ENCODE data around the gene SF3A2. TPM values are rescaled to one million over a fixed set of nuclear protein-coding genes. Genes with fewer than 3 reads are reported as not detected.

The SF3A2 gene
- total and polyA plus RNA-seq, 4 donors = 2.2 to 32.0 (median 13.2) TPM

- 95% methylated on average over 21 of the region's 21 CpGs for WGBS
- DNase-seq (ENCODE audit: low spot score) = no peak
- Histone ChIP-seq H3K4me1 (ENCODE audit: control insufficient read depth in 4 of 4, insufficient read depth in 4 of 4, low read length in 3 of 4) (peaks cover 16 to 39% (median 27%) of the 10 kb centered on the region in 4 donors), H3K4me3 (ENCODE audit: low read depth in 1 of 3, low read length in 3 of 3) (no peak overlapping the region), H3K9me3 (ENCODE audit: control insufficient read depth in 4 of 4, low read length in 3 of 4) (no peaks in the 10 kb centered on the region), H3K27ac (ENCODE audit: low read depth in 1 of 2, low read length in 2 of 2) (no peak overlapping the region), H3K36me3 (ENCODE audit: control insufficient read depth in 4 of 4, insufficient read depth in 3 of 4, low read depth in 1 of 4, low read length in 3 of 4) (peaks cover 10 to 39% (median 32%) of the 10 kb centered on the region in 4 donors), H3K9ac (ENCODE audit: low read depth in 1 of 2, low read length in 2 of 2) (no peak overlapping the region), H3K27me3 (ENCODE audit: control insufficient read depth in 4 of 4, insufficient read depth in 4 of 4, low read length in 3 of 4) (peaks cover 0 to 3% (median 0%) of the 10 kb centered on the region in 4 donors)
- TF ChIP-seq ZBTB33 (IDR thresholded peaks at IDR 0.05) (no peak), EGR1 (IDR thresholded peaks at IDR 0.05; ENCODE audit: low read depth in 2 of 2) (no peak), JUND (IDR thresholded peaks at IDR 0.05) (no peak), FOXA2 (IDR thresholded peaks at IDR 0.05) (no peak), RXRA (IDR thresholded peaks at IDR 0.05) (no peak), SP1 (IDR thresholded peaks at IDR 0.05) (no peak), RAD21 (IDR thresholded peaks at IDR 0.05) (no peak), HNF4A (conservative IDR thresholded peaks at IDR 0.05) (no peak), YY1 (IDR thresholded peaks at IDR 0.05) (no peak), MAX (IDR thresholded peaks at IDR 0.05) (no peak), GABPA (IDR thresholded peaks at IDR 0.05 in 1 of 2, conservative IDR thresholded peaks at IDR 0.05 in 1 of 2) (no peak), HNF4G (IDR thresholded peaks at IDR 0.05) (no peak), TAF1 (conservative IDR thresholded peaks at IDR 0.05) (no peak), ATF3 (IDR thresholded peaks at IDR 0.05) (no peak), FOXA1 (IDR thresholded peaks at IDR 0.05) (no peak), CTCF (IDR thresholded peaks at IDR 0.05; ENCODE audit: low read depth, low read length, missing input control) (no peak), REST (IDR thresholded peaks at IDR 0.05) (no peak), NR2F2 (IDR thresholded peaks at IDR 0.05) (no peak)
These were observed 7.9 kb downstream of the SF3A2 start for GRCh38 chr19:2244486-2244885.
